Right lobe of liver (tissue), 6 donors: ENCODE results near the gene GNGT1. TPM values are rescaled to one million over a fixed set of nuclear protein-coding genes. Genes with fewer than 3 reads are reported as not detected.
A peak's percentile ranks its signal among the peaks of the same experiment; 100 is the strongest.
"Not testable (repeated sequence)": the region's sequence is repeated elsewhere in the genome, so short reads cannot be mapped to it uniquely, and the experiment has no call there.

ENCODE experiments used
- ATAC-seq, 4 donors: fragments of 200-7000 bp; cut with Tn5 transposase; one replicate each; pipeline ENCODE4 v1.9.1; 2020; ENCODE audit warnings: mild to moderate bottlenecking in 4 of 4, moderate library complexity in 4 of 4
- DNase-seq, 3 donors: peaks; one replicate each; pipeline ENCODE4 v3.0.0-alpha.2; 2020
- H3K27ac ChIP-seq, 3 donors: fragments of 200-600 bp; one replicate each; pipeline ENCODE4 v1.8.0; 2022
- H3K27me3 ChIP-seq, 2 donors: fragments of 200-600 bp; one replicate each; pipeline ENCODE4 v1.8.0; 2022
- H3K36me3 ChIP-seq, 4 donors: fragments of 200-600 bp; sonication (generic) in 1 of 4; one replicate each; pipeline versions ENCODE4 v1.5.1 to v1.8.0; 2017 to 2022; ENCODE audit warnings: control low read depth in 1 of 4
- H3K4me1 ChIP-seq, 4 donors: fragments of 200-600 bp; sonication (generic) in 1 of 4; one replicate each; pipeline versions ENCODE4 v1.5.1 to v1.8.0; 2017 to 2022; ENCODE audit warnings: control low read depth in 1 of 4
- H3K4me3 ChIP-seq, 3 donors: fragments of 200-600 bp; one replicate each; pipeline ENCODE4 v1.8.0; 2022
- H3K9me3 ChIP-seq, 4 donors: fragments of 200-600 bp; sonication (generic) in 1 of 4; one replicate each; pipeline versions ENCODE4 v1.5.1 to v1.8.0; 2017 to 2022; ENCODE audit warnings: control low read depth in 1 of 4
- CTCF ChIP-seq, 4 donors: fragments of 200-600 bp in 3 of 4; fragments of 450-650 bp in 1 of 4; IDR thresholded peaks; one replicate each; pipeline versions ENCODE4 v1.5.1 to v1.8.0; 2016 to 2022; ENCODE audit warnings: antibody characterized with exemption in 4 of 4, mild to moderate bottlenecking in 2 of 4
- POLR2A ChIP-seq: fragments of 450-650 bp; IDR thresholded peaks from one replicate; pipeline ENCODE4 v1.6.1; 2017; ENCODE audit warnings: antibody characterized with exemption, mild to moderate bottlenecking
- WGBS: methylation state at CpG from one replicate; pipeline ENCODE4 v1.1.6; 2018; ENCODE audit warnings: low coverage, low lambda C conversion rate; ENCODE audit not compliant: insufficient coverage; ENCODE audit errors: missing lambda C conversion rate; 5-methylcytosine and 5-hydroxymethylcytosine counted together
- intact Hi-C, 2 donors: fragments of 100-400 bp; cut with DNase I; formaldehyde crosslinking; loops; one replicate each; pipeline versions ENCODE4 v1.11.2 to v1.14.1; 2022
- total RNA-seq, 6 experiments: library from RNA; depleted of rRNA in 2 of 6; stranded (reverse); fragments of >200 nt in 2 of 6; fragmentation: NEBNext Ultra II Directional in 3 of 6; extraction: Animal tissue kit (Norgen Biotek cat#: 25700) in 3 of 6; gene quantifications; one replicate each; pipeline versions ENCODE4 v1.1.0 to v1.2.4, GENCODE V29; 2016 to 2023
- donor health status: DM: no; HTN: yes; CAD: no.
- donor health status: DM: no; HTN: no; CAD: no.
- donor health status: DM: no; HTN: no; CAD: no.
- donor health status: DM: no; HTN: yes; CAD: no.
- donor health status: DM: no; HTN: yes; CAD: no.

Gene GNGT1
- total RNA-seq, 6 experiments from 2014 or later = not detected

- no peak for DNase-seq
- no peaks in the 10 kb centered on the region for H3K9me3 ChIP-seq
- intact Hi-C loops = no loop called here
- 43% methylated on average over 3 of the region's 3 CpGs for WGBS
- TF ChIP-seq CTCF (IDR thresholded peaks at IDR 0.05) = no peak
- no peak for TF ChIP-seq POLR2A
- H3K4me1 ChIP-seq = no peaks in the 10 kb centered on the region
- no peak overlapping the region for H3K4me3 ChIP-seq
- no peaks in the 10 kb centered on the region for H3K27me3 ChIP-seq
- ATAC-seq = peak in 3 of 4 donors; percentile 17 to 71 (median 60)
- H3K27ac ChIP-seq = no peak overlapping the region
- H3K36me3 ChIP-seq = no peaks in the 10 kb centered on the region
These were observed 4.0 kb downstream of the GNGT1 start for GRCh38 chr7:93910076-93910994.

- DNase-seq, H3K4me3 ChIP-seq, H3K27ac ChIP-seq, H3K9me3 ChIP-seq, H3K27me3 ChIP-seq, H3K4me1 ChIP-seq, H3K36me3 ChIP-seq, intact Hi-C loops, ATAC-seq: not testable (repeated sequence)
- WGBS = 67% methylated on average over 1 of the region's 3 CpGs
These were observed 4.9 kb downstream of the GNGT1 start for GRCh38 chr7:93911242-93911641.

GRCh38 chr7:93911661-93912060 lies 5.3 kb downstream of the GNGT1 start:
- not testable (repeated sequence) for DNase-seq, H3K36me3 ChIP-seq

GRCh38 chr7:93913197-93913596 lies 6.8 kb downstream of the GNGT1 start:
- Histone ChIP-seq H3K4me3 (no peak overlapping the region), H3K27ac (no peak overlapping the region), H3K9me3 (no peaks in the 10 kb centered on the region), H3K4me1 (no peaks in the 10 kb centered on the region), H3K27me3 (no peaks in the 10 kb centered on the region), H3K36me3 (no peaks in the 10 kb centered on the region)
- ATAC-seq (peak in 3 of 4 donors; percentile 29 to 59 (median 44)), DNase-seq (no peak)
- TF ChIP-seq POLR2A (no peak), CTCF (IDR thresholded peaks at IDR 0.05) (no peak)
- intact Hi-C loops = no loop called here

More at GRCh38 chr7:93911661-93912060, 5.3 kb downstream of the GNGT1 start:
- H3K9me3 ChIP-seq, H3K4me3 ChIP-seq, intact Hi-C loops, H3K27me3 ChIP-seq, H3K4me1 ChIP-seq, ATAC-seq, H3K27ac ChIP-seq: not testable (repeated sequence)

- Histone ChIP-seq H3K27ac (peak overlapping the region in 1 of 3 donors; percentile 5), H3K4me1 (no peaks in the 10 kb centered on the region), H3K36me3 (no peaks in the 10 kb centered on the region), H3K9me3 (no peaks in the 10 kb centered on the region), H3K27me3 (no peaks in the 10 kb centered on the region), H3K4me3 (no peak overlapping the region)
- DNase-seq (no peak), ATAC-seq (peak; percentile 18 to 61 (median 45))
- TF ChIP-seq POLR2A = no peak
- TF ChIP-seq CTCF (IDR thresholded peaks at IDR 0.05) = no peak
- intact Hi-C loops = no loop called here
- WGBS = 32% methylated on average over 7 of the region's 7 CpGs
These were observed 8.3 kb downstream of the GNGT1 start for GRCh38 chr7:93914581-93915066.

GRCh38 chr7:93915206-93915842 lies 9.0 kb downstream of the GNGT1 start:
- intact Hi-C loops = not testable (repeated sequence)
- WGBS = 73% methylated on average over 3 of the region's 3 CpGs

GRCh38 chr7:93915888-93916287 lies 9.5 kb downstream of the GNGT1 start:
- intact Hi-C loops, H3K27ac ChIP-seq, H3K27me3 ChIP-seq, ATAC-seq, H3K36me3 ChIP-seq, DNase-seq, H3K9me3 ChIP-seq, H3K4me1 ChIP-seq, H3K4me3 ChIP-seq: not testable (repeated sequence)

More at GRCh38 chr7:93915206-93915842, 9.0 kb downstream of the GNGT1 start:
- not testable (repeated sequence) for H3K9me3 ChIP-seq, DNase-seq, H3K36me3 ChIP-seq, H3K27ac ChIP-seq, H3K4me3 ChIP-seq, H3K4me1 ChIP-seq, H3K27me3 ChIP-seq, ATAC-seq

- intact Hi-C loops, H3K27me3 ChIP-seq, H3K27ac ChIP-seq, H3K36me3 ChIP-seq, H3K9me3 ChIP-seq, H3K4me3 ChIP-seq, H3K4me1 ChIP-seq, ATAC-seq, DNase-seq: not testable (repeated sequence)
- 49% methylated on average over 4 of the region's 4 CpGs for WGBS
These were observed 9.9 kb downstream of the GNGT1 start for GRCh38 chr7:93916315-93916714.
